ENCODE measurements around the gene ENAH. TPM values are rescaled to one million over a fixed set of nuclear protein-coding genes. Genes with fewer than 3 reads are reported as not detected.
A peak's percentile ranks its signal among the peaks of the same experiment; 100 is the strongest.
"Not testable (repeated sequence)": the region's sequence is repeated elsewhere in the genome, so short reads cannot be mapped to it uniquely, and the experiment has no call there.

The ENAH gene
- total and polyA plus RNA-seq, 4 donors: 47.3 to 415 (median 115) TPM

DNA sequence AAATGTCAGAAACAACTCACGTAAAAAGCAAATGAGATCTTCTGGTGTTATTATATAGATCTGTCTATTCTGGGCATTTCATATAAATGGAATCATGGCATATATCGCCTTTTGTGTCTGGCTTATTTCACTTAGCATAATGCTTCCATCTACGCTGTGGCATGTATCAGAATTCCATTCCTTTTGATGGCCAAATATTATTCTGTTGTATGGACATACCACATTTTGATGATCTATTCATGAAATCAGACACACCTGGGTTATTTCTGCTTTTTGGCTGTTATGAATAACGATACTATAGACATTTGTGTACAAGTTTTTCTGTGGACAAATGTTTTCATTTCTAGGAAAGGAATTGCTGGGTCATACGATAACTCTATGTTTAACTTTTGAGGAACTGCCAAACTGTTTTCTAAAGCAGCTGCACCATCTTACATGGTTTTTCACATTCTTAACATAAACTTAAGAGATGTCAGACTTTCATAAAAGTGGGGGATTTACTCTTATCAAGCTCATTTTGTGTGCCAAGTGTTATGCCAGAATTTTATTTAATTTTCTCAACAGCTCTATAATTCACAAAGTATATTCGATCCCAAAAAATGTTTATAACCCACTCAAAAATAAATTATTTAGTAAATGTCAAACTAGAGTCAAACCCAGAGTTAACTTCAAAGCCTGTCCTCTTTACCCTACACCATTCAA, 7.6 kb downstream of the ENAH start:
- no peak for ATAC-seq (ENCODE audit: low FRiP score)

DNA sequence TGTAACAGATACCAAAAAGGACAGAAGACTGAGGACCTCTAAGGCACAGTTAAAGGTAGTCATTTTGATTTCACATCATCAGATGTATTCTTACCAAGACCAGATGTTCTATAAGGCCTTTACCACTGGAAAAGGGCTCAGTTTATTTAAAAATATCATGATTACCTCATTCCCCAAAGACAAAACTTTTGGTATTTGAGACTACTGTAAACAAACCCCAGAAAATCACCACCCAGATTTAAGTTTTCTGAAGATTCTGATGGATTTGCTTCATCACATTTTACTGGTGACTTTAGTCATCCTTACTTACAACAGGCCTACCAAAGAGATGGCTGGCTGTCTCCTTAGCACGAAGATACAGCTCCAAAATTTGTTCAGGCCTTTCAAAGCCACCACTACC, 8.3 kb downstream of the ENAH start:
- Histone ChIP-seq H3K27me3 (ENCODE audit: control insufficient read depth in 1 of 2, insufficient read depth in 2 of 2, low read length in 1 of 2) (no peaks in the 10 kb centered on the region), H3K9me3 (ENCODE audit: control insufficient read depth, low read length) (no peaks in the 10 kb centered on the region), H3K36me3 (ENCODE audit: control insufficient read depth in 1 of 2, insufficient read depth in 2 of 2, low read length in 1 of 2) (no peaks in the 10 kb centered on the region), H3K27ac (ENCODE audit: low read depth in 1 of 2, low read length in 2 of 2) (peak overlapping the region in 1 of 2 donors; percentile 28), H3K4me3 (ENCODE audit: low read length in 2 of 2) (no peak overlapping the region), H3K4me1 (ENCODE audit: control insufficient read depth in 1 of 2, insufficient read depth in 2 of 2, low read length in 2 of 2) (no peaks in the 10 kb centered on the region)
- WGBS, 2 donors: 85 to 97% methylated on average over 1 of the region's 1 CpG
- ATAC-seq (ENCODE audit: low FRiP score): no peak
- intact Hi-C loops (cut with DNase I): no loop called here
- DNase-seq: no peak

More for the DNA sequence above, 7.6 kb downstream of the ENAH start:
- Histone ChIP-seq H3K9me3 (ENCODE audit: control insufficient read depth, low read length) (no peaks in the 10 kb centered on the region), H3K4me1 (ENCODE audit: control insufficient read depth in 1 of 2, insufficient read depth in 2 of 2, low read length in 2 of 2) (no peaks in the 10 kb centered on the region), H3K27me3 (ENCODE audit: control insufficient read depth in 1 of 2, insufficient read depth in 2 of 2, low read length in 1 of 2) (no peaks in the 10 kb centered on the region), H3K36me3 (ENCODE audit: control insufficient read depth in 1 of 2, insufficient read depth in 2 of 2, low read length in 1 of 2) (no peaks in the 10 kb centered on the region), H3K4me3 (ENCODE audit: low read length in 2 of 2) (no peak overlapping the region), H3K27ac (ENCODE audit: low read depth in 1 of 2, low read length in 2 of 2) (peak overlapping the region in 1 of 2 donors; percentile 28)
- intact Hi-C loops (cut with DNase I): no loop called here
- DNase-seq: no peak
- 76 to 84% methylated on average over 6 of the region's 6 CpGs for WGBS, 2 donors

DNA sequence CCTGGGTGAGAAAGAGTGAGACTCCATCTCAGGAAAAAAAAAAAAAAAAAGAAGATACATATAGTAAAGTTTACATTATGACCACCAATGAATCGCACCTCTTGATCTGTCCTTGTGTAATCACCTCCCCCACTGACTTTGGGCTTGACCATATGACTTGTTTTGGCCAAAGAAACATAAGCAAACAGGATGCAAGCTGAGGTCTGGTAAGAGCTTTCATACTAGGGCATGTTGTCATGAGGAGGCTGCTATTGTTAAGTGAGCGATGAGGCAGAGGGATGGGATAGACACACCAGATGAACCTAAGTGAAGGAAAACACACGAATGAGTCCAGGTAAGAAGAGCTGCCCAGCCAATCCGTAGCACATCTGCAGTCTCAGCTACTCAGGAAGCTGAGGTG, 10.7 kb downstream of the ENAH start:
- Histone ChIP-seq H3K4me3 (ENCODE audit: low read length in 2 of 2) (no peak overlapping the region), H3K27me3 (ENCODE audit: control insufficient read depth in 1 of 2, insufficient read depth in 2 of 2, low read length in 1 of 2) (no peaks in the 10 kb centered on the region), H3K4me1 (ENCODE audit: control insufficient read depth in 1 of 2, insufficient read depth in 2 of 2, low read length in 2 of 2) (no peaks in the 10 kb centered on the region), H3K9me3 (ENCODE audit: control insufficient read depth, low read length) (no peaks in the 10 kb centered on the region), H3K36me3 (ENCODE audit: control insufficient read depth in 1 of 2, insufficient read depth in 2 of 2, low read length in 1 of 2) (no peaks in the 10 kb centered on the region), H3K27ac (ENCODE audit: low read depth in 1 of 2, low read length in 2 of 2) (no peak overlapping the region)
- no peak for DNase-seq
- 79 to 81% methylated on average over 4 of the region's 4 CpGs for WGBS, 2 donors
- intact Hi-C loops (cut with DNase I): no loop called here
- ATAC-seq (ENCODE audit: low FRiP score): no peak

DNA sequence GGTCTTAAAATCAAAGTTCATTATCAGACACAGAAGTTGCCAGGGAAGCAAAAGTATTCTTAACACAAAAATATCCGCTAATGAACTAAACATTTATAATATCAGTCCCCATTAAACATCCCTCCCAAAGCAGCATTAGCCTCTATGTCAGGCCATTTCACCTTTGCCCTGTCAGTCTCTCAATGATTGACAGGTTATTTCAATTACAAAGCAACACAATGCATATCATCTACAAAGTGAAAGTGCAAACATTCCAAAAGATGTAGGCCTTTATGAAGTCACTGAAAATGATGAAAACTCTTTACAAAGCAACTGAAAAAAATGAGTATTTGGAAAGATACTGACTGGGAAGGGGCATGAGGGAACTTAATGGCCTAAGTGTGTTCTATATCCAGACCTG, 14.1 kb downstream of the ENAH start:
- intact Hi-C loops (cut with DNase I): no loop called here
- ATAC-seq (ENCODE audit: low FRiP score): no peak
- 89 to 97% methylated on average over 1 of the region's 1 CpG for WGBS, 2 donors

DNA sequence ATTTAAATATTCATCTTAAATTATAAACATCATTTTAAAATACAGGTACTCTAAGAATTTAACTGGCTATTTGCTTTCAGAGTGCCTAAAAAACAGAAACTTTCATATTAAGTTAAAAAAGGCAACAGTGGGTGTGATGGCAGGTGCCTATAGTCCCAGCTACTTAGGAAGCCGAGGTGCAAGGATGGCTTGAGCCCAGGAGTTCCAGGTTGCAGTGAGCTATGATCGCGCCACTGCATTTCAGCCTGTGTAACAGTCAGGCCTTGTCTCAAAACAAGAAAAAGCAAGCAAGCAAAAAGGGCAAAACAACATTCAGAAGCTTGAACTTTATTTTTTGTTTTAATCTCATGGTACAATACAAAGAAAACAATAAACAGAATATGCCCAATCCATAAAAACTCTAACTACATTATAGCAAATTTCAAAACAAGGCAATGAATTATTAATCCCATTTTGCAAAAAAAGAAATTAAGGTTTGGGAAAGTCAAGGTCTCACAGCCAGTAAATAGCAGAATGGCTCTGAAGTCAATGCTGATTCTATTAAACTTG, 15.2 kb downstream of the ENAH start:
- no peak overlapping the region for H3K4me3 ChIP-seq (ENCODE audit: low read length in 2 of 2)
- no peak overlapping the region for H3K27ac ChIP-seq (ENCODE audit: low read depth in 1 of 2, low read length in 2 of 2)
- no peak for DNase-seq
- peaks cover 2 to 3% of the 10 kb centered on the region in 2 donors for H3K4me1 ChIP-seq (ENCODE audit: control insufficient read depth in 1 of 2, insufficient read depth in 2 of 2, low read length in 2 of 2)
- no peak for ATAC-seq (ENCODE audit: low FRiP score)
- intact Hi-C loops (cut with DNase I): no loop called here
- no peaks in the 10 kb centered on the region for H3K36me3 ChIP-seq (ENCODE audit: control insufficient read depth in 1 of 2, insufficient read depth in 2 of 2, low read length in 1 of 2)
- H3K27me3 ChIP-seq (ENCODE audit: control insufficient read depth in 1 of 2, insufficient read depth in 2 of 2, low read length in 1 of 2): no peaks in the 10 kb centered on the region
- WGBS, 2 donors: 98 to 99% methylated on average over 3 of the region's 3 CpGs
- no peaks in the 10 kb centered on the region for H3K9me3 ChIP-seq (ENCODE audit: control insufficient read depth, low read length)

More for the DNA sequence above, 14.1 kb downstream of the ENAH start:
- H3K27me3 ChIP-seq (ENCODE audit: control insufficient read depth in 1 of 2, insufficient read depth in 2 of 2, low read length in 1 of 2): no peaks in the 10 kb centered on the region
- H3K4me1 ChIP-seq (ENCODE audit: control insufficient read depth in 1 of 2, insufficient read depth in 2 of 2, low read length in 2 of 2): peaks cover 2 to 3% of the 10 kb centered on the region in 2 donors
- H3K4me3 ChIP-seq (ENCODE audit: low read length in 2 of 2): no peak overlapping the region
- no peaks in the 10 kb centered on the region for H3K36me3 ChIP-seq (ENCODE audit: control insufficient read depth in 1 of 2, insufficient read depth in 2 of 2, low read length in 1 of 2)
- DNase-seq: no peak
- no peaks in the 10 kb centered on the region for H3K9me3 ChIP-seq (ENCODE audit: control insufficient read depth, low read length)
- H3K27ac ChIP-seq (ENCODE audit: low read depth in 1 of 2, low read length in 2 of 2): no peak overlapping the region

GRCh38 chr1:225636992-225637391, 15.9 kb downstream of the ENAH start:
- DNase-seq; H3K36me3 ChIP-seq (ENCODE audit: control insufficient read depth in 1 of 2, insufficient read depth in 2 of 2, low read length in 1 of 2); intact Hi-C loops (cut with DNase I); H3K27me3 ChIP-seq (ENCODE audit: control insufficient read depth in 1 of 2, insufficient read depth in 2 of 2, low read length in 1 of 2); H3K27ac ChIP-seq (ENCODE audit: low read depth in 1 of 2, low read length in 2 of 2); ATAC-seq (ENCODE audit: low FRiP score); H3K4me3 ChIP-seq (ENCODE audit: low read length in 2 of 2); H3K4me1 ChIP-seq (ENCODE audit: control insufficient read depth in 1 of 2, insufficient read depth in 2 of 2, low read length in 2 of 2); H3K9me3 ChIP-seq (ENCODE audit: control insufficient read depth, low read length): not testable (repeated sequence)
- 92 to 93% methylated on average over 8 of the region's 8 CpGs for WGBS, 2 donors

DNA sequence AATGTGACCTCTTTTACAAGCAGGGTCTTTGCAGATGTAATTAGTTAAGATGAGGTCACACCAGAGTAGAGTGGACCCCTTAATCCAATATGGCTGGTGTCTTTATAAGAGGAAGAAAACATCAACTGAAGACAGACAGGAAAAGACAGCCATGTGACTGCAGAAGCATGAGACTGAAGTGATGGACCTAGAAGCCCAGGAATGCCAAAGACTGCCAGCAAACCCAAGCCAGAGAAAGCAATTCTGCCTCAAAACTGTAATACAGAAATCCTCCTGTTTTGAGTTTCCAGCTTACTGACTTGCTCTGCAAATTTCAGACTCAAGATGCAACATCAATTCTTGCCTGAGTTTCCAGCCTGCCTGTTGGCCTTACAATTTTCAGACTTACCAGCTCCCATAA, 17.3 kb downstream of the ENAH start:
- no peaks in the 10 kb centered on the region for H3K9me3 ChIP-seq (ENCODE audit: control insufficient read depth, low read length)
- no peak for ATAC-seq (ENCODE audit: low FRiP score)
- H3K4me3 ChIP-seq (ENCODE audit: low read length in 2 of 2): no peak overlapping the region
- no peaks in the 10 kb centered on the region for H3K27me3 ChIP-seq (ENCODE audit: control insufficient read depth in 1 of 2, insufficient read depth in 2 of 2, low read length in 1 of 2)
- no peaks in the 10 kb centered on the region for H3K36me3 ChIP-seq (ENCODE audit: control insufficient read depth in 1 of 2, insufficient read depth in 2 of 2, low read length in 1 of 2)
- DNase-seq: no peak
- intact Hi-C loops (cut with DNase I): no loop called here
- no peak overlapping the region for H3K27ac ChIP-seq (ENCODE audit: low read depth in 1 of 2, low read length in 2 of 2)
- H3K4me1 ChIP-seq (ENCODE audit: control insufficient read depth in 1 of 2, insufficient read depth in 2 of 2, low read length in 2 of 2): peaks cover 2 to 3% of the 10 kb centered on the region in 2 donors

- intact Hi-C loops (cut with DNase I): not testable (repeated sequence)
These were observed 20.1 kb downstream of the ENAH start for GRCh38 chr1:225632836-225633235.

GRCh38 chr1:225631021-225631663, 21.8 kb downstream of the ENAH start:
- ATAC-seq (ENCODE audit: low FRiP score) (no peak), DNase-seq (no peak)
- H3K27ac ChIP-seq (ENCODE audit: low read depth in 1 of 2, low read length in 2 of 2): no peak overlapping the region
- no peaks in the 10 kb centered on the region for H3K9me3 ChIP-seq (ENCODE audit: control insufficient read depth, low read length)
- H3K36me3 ChIP-seq (ENCODE audit: control insufficient read depth in 1 of 2, insufficient read depth in 2 of 2, low read length in 1 of 2): no peaks in the 10 kb centered on the region
- peaks cover 2 to 10% of the 10 kb centered on the region in 2 donors for H3K4me1 ChIP-seq (ENCODE audit: control insufficient read depth in 1 of 2, insufficient read depth in 2 of 2, low read length in 2 of 2)
- H3K4me3 ChIP-seq (ENCODE audit: low read length in 2 of 2): no peak overlapping the region
- WGBS, 2 donors: 84 to 92% methylated on average over 6 of the region's 6 CpGs
- intact Hi-C loops (cut with DNase I): no loop called here
- H3K27me3 ChIP-seq (ENCODE audit: control insufficient read depth in 1 of 2, insufficient read depth in 2 of 2, low read length in 1 of 2): no peaks in the 10 kb centered on the region

More at GRCh38 chr1:225632836-225633235, 20.1 kb downstream of the ENAH start:
- not testable (repeated sequence) for DNase-seq; H3K27me3 ChIP-seq (ENCODE audit: control insufficient read depth in 1 of 2, insufficient read depth in 2 of 2, low read length in 1 of 2); H3K27ac ChIP-seq (ENCODE audit: low read depth in 1 of 2, low read length in 2 of 2); ATAC-seq (ENCODE audit: low FRiP score); H3K36me3 ChIP-seq (ENCODE audit: control insufficient read depth in 1 of 2, insufficient read depth in 2 of 2, low read length in 1 of 2); H3K4me3 ChIP-seq (ENCODE audit: low read length in 2 of 2); H3K9me3 ChIP-seq (ENCODE audit: control insufficient read depth, low read length); H3K4me1 ChIP-seq (ENCODE audit: control insufficient read depth in 1 of 2, insufficient read depth in 2 of 2, low read length in 2 of 2)
- 90 to 91% methylated on average over 4 of the region's 4 CpGs for WGBS, 2 donors
